ENCODE results near the gene DPF3. TPM values are rescaled to one million over a fixed set of nuclear protein-coding genes. Genes with fewer than 3 reads are reported as not detected.

Gene DPF3
- total RNA-seq, 1 experiment from 2014 or later, result 1.9 TPM

DNA sequence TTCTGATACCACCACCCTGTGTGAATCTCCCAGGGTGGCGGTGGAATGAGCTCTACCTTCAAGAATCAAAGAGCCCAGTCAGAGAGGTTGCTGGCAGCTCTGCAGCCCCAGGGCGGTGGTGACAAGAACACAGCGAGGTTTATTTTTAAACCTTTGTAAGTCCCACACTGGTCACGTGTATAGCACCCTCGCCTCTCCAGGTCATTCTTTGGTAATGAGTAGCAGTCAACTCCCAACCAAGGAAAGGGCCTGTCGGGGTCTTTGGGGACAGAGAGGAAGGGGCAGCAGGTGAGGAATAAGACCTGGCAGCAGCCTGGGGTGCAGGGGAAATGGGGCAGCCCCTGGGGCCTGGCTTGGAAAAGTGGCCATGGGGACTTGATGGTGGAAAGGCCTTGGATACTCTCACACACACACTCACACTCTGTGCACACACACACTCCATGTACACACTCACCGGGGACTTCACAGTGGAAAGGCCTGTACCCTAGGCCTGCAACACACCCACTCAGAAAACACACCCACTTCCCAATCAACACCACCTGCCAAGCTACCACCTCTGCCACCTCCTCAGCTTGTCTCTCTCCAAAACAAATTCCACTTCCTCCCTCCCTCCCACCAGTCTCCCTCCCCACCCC, 178.6 kb downstream of the DPF3 start:
- POLR2A ChIA-PET, result no interaction called here
- H3K9me3 Mint-ChIP-seq (ENCODE audit: unreplicated experiment), result no peaks in the 10 kb centered on the region
- CTCF ChIA-PET, result interaction anchor here (0.5 kb wide), 1 partner anchor 19 kb away, joined by 3 read pairs; no protein-coding TSS in a partner anchor
- no peaks in the 10 kb centered on the region for H3K27me3 Mint-ChIP-seq (ENCODE audit: insufficient read depth, unreplicated experiment)
- no peaks in the 10 kb centered on the region for H3K36me3 Mint-ChIP-seq (ENCODE audit: insufficient read depth, unreplicated experiment)
- BruUV-seq (replicated peaks), result no TSS peak
- no peak overlapping the region for H3K27ac Mint-ChIP-seq (ENCODE audit: low read depth, unreplicated experiment)
- H3K4me3 Mint-ChIP-seq (ENCODE audit: unreplicated experiment), result no peak overlapping the region
- intact Hi-C loops (cut with micrococcal nuclease), result no loop called here
- no peak for DNase-seq (ENCODE audit: unreplicated experiment)
- peaks cover 6% of the 10 kb centered on the region for H3K4me1 Mint-ChIP-seq (ENCODE audit: insufficient read depth, unreplicated experiment)
- TF ChIP-seq, protein P1, sequence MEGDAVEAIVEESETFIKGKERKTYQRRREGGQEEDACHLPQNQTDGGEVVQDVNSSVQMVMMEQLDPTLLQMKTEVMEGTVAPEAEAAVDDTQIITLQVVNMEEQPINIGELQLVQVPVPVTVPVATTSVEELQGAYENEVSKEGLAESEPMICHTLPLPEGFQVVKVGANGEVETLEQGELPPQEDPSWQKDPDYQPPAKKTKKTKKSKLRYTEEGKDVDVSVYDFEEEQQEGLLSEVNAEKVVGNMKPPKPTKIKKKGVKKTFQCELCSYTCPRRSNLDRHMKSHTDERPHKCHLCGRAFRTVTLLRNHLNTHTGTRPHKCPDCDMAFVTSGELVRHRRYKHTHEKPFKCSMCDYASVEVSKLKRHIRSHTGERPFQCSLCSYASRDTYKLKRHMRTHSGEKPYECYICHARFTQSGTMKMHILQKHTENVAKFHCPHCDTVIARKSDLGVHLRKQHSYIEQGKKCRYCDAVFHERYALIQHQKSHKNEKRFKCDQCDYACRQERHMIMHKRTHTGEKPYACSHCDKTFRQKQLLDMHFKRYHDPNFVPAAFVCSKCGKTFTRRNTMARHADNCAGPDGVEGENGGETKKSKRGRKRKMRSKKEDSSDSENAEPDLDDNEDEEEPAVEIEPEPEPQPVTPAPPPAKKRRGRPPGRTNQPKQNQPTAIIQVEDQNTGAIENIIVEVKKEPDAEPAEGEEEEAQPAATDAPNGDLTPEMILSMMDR (IDR thresholded peaks at IDR 0.05; ENCODE audit: unreplicated experiment), result no peak

DNA sequence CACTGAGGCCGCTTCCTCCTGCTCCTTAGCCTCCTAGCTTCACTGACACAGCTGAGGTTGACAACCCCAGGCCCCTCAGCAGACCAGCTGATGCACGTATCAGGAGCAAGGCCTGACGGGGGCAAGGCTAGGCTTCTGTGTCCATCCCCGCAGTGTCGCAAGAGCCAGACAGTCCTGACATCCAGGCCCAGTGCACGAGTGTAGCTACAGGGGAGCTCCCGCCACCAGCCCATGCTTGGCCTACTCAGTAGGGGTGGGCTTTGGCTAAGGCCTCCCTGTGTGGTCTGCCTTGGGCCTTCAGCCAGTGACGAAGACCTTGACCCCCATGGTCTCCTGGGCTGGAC, 179.1 kb downstream of the DPF3 start:
- TF ChIP-seq, protein P1 (IDR thresholded peaks at IDR 0.05; ENCODE audit: unreplicated experiment), result no peak
- CTCF ChIA-PET, result no interaction called here
- intact Hi-C loops (cut with micrococcal nuclease), result no loop called here

DNA sequence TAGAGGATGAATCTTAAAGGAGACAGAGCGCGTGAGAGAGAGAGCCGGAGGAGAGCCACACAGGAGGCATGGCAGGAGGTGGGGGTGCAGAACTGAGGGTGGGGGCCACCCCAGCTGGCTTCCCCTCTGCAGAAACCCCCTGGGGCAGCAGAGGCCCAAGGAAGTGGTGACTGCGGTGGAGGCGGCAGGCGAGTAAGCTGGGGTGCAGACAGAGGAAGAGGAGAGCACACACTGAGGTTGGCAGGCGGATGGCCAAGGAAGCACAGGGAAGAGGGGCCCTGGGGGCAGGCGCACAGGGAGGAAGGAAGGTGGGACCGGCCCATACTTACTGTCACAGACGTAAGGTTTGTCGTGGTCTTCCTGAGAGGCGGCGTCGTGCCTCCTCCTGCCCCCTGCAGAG, 179.8 kb downstream of the DPF3 start:
- TF ChIP-seq, protein P1 (IDR thresholded peaks at IDR 0.05; ENCODE audit: unreplicated experiment), result no peak

More for the DNA sequence above, 179.1 kb downstream of the DPF3 start:
- no TSS peak for BruUV-seq (replicated peaks)
- Mint-ChIP-seq H3K27me3 (ENCODE audit: insufficient read depth, unreplicated experiment) (no peaks in the 10 kb centered on the region), H3K36me3 (ENCODE audit: insufficient read depth, unreplicated experiment) (no peaks in the 10 kb centered on the region), H3K4me3 (ENCODE audit: unreplicated experiment) (no peak overlapping the region), H3K4me1 (ENCODE audit: insufficient read depth, unreplicated experiment) (peaks cover 10% of the 10 kb centered on the region), H3K27ac (ENCODE audit: low read depth, unreplicated experiment) (no peak overlapping the region), H3K9me3 (ENCODE audit: unreplicated experiment) (no peaks in the 10 kb centered on the region)
- no peak for DNase-seq (ENCODE audit: unreplicated experiment)
- POLR2A ChIA-PET, result no interaction called here

DNA sequence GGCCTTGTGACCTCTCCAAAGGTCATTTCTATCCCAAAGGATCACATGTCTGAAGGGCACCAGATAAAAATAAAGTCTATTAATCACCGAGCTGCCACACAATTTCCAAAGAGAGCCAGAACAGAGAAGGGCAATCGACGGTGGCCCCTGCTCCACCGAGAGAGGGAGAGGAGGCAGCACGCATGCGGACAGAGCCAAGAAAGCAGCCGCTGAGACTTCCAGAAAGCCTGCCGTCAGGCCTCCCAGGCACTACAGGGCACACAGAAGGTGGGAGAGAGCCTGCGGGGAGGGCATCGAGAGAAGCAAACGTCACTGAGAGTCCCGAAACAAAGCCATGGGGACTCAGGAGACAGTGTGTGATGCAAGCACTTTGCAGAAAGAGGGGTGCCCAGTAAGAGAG, 182.0 kb downstream of the DPF3 start:
- peaks cover 10% of the 10 kb centered on the region for H3K4me1 Mint-ChIP-seq (ENCODE audit: insufficient read depth, unreplicated experiment)
- intact Hi-C loops (cut with micrococcal nuclease), result no loop called here
- no peak overlapping the region for H3K27ac Mint-ChIP-seq (ENCODE audit: low read depth, unreplicated experiment)
- ChIA-PET POLR2A (no interaction called here), CTCF (no interaction called here)
- no peaks in the 10 kb centered on the region for H3K9me3 Mint-ChIP-seq (ENCODE audit: unreplicated experiment)
- DNase-seq (ENCODE audit: unreplicated experiment), result no peak
- H3K4me3 Mint-ChIP-seq (ENCODE audit: unreplicated experiment), result no peak overlapping the region
- TF ChIP-seq, protein P1 (IDR thresholded peaks at IDR 0.05; ENCODE audit: unreplicated experiment), result no peak
- no peaks in the 10 kb centered on the region for H3K36me3 Mint-ChIP-seq (ENCODE audit: insufficient read depth, unreplicated experiment)
- no TSS peak for BruUV-seq (replicated peaks)
- H3K27me3 Mint-ChIP-seq (ENCODE audit: insufficient read depth, unreplicated experiment), result no peaks in the 10 kb centered on the region

More for the DNA sequence above, 179.8 kb downstream of the DPF3 start:
- no peak overlapping the region for H3K4me3 Mint-ChIP-seq (ENCODE audit: unreplicated experiment)
- CTCF ChIA-PET, result no interaction called here
- peaks cover 10% of the 10 kb centered on the region for H3K4me1 Mint-ChIP-seq (ENCODE audit: insufficient read depth, unreplicated experiment)
- no peaks in the 10 kb centered on the region for H3K36me3 Mint-ChIP-seq (ENCODE audit: insufficient read depth, unreplicated experiment)
- POLR2A ChIA-PET, result no interaction called here
- no peak for DNase-seq (ENCODE audit: unreplicated experiment)
- no peak overlapping the region for H3K27ac Mint-ChIP-seq (ENCODE audit: low read depth, unreplicated experiment)
- H3K9me3 Mint-ChIP-seq (ENCODE audit: unreplicated experiment), result no peaks in the 10 kb centered on the region
- intact Hi-C loops (cut with micrococcal nuclease), result no loop called here
- BruUV-seq (replicated peaks), result no TSS peak
- H3K27me3 Mint-ChIP-seq (ENCODE audit: insufficient read depth, unreplicated experiment), result no peaks in the 10 kb centered on the region
